Measurements from ENCODE around the gene TFAP2A.

Gene TFAP2A

DNA sequence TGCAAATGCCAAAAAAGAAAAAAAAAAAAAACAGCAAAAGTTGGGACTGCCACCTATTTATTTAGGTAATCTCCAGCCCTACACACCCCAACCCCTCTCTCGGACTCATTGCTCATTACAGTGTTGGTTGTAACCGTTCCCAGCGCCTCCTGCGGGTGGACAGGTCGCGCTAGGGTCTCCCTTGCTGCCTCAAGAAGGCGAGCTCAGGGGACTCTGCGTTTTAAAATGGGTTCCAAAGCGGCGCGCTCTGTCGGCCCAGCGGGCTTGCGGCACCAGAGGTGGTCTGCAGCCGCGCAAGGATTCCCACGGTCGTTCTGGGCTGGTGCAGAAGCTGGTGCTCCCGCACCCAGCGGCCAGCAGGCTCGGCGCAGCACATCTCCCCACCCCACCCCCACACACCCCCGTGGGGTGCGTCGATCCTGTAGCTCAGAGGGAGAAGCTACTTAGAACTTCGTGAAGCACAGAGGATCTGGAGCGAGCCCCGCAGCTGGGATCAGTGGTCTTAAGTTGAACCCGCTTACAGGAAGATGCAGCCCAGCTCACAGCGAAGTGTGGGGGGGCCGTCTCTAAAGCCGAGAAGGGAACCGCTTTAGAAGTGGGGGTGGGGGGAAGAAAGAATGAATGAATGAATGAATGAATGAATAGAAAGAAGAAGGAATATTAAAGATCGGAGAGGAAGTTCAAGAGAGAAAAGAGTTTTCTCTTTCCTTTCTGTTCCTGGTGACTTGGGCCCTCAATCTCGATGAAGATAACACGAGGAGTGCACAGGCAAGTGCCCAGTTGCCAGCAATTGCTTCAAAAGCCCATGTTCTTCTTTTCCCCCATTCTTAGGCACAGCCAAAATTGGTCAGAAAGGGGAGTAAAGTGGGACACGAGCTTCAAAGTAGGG is 780 bp downstream of the TFAP2A start:
- DNase-seq (ENCODE audit: extremely low read depth in 1 of 2, low read depth in 1 of 2) = no peak

DNA sequence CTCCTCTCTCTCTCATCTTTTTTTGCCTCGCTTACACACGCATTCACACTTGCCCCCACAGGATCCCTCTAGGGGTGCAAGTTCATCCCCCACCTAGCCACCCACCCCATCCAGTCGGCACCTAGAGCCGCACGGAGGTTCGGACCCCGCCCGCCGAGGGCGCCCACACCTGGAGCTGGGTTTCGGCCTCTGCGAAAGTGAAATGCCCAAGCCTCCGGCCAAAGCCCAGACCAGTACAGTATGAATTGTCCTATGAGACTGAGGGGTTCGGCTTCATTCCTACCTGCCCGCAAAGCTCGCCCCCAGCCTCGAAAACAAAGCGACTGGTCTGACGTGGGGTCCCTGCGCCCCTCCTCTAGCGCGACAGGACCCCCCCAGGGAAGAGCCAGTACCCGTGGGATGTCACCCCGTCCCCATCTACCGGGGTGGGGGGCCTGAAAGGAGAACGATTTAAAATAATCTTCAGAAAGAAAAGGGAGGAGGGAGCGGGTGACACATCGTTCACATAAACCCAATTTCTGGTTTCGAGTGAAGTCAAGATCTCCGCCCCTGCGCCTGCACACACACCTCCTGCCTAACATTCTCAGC is 1.5 kb downstream of the TFAP2A start:
- DNase-seq (ENCODE audit: extremely low read depth in 1 of 2, low read depth in 1 of 2) = no peak

DNA sequence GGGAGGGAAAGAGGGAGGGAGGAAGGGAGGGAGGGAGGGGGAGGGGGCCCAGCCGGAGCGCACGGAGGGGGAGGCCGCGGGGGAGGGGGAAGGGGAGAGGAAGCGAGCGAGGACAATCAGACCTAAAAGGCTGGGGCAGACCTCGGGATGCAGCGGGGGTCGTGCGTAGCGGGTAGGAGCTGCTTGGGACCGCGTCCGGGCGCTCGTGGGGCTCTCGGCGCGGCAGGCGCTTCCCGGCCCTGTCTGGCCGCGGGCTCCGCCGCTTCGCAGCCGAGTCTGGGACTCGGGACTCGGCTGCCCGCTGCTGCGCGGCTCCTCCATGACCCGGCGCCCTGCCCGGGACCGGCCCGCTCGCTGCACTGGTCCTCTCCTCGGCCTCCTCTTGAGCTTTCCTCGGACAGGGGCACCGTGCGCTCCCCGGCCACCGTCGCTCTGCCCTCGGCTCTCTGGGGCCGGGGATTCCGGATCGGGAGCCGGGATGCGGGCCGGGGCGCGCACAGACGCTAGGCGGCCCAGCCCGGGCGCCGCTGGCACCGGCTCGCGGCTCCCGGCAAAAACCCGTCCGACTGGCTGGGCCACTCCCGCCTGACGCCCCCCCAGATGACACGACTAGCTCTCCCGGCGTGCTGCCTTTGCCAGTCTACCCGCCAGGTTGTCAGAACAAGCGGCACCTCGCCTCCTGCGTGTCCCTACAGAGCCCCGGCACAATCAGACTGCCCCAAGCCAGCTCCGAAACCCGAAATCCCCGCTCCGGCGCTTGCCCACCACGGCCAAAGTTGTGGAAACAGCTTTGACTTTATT is 2.2 kb downstream of the TFAP2A start:
- no peak for DNase-seq (ENCODE audit: extremely low read depth in 1 of 2, low read depth in 1 of 2)

DNA sequence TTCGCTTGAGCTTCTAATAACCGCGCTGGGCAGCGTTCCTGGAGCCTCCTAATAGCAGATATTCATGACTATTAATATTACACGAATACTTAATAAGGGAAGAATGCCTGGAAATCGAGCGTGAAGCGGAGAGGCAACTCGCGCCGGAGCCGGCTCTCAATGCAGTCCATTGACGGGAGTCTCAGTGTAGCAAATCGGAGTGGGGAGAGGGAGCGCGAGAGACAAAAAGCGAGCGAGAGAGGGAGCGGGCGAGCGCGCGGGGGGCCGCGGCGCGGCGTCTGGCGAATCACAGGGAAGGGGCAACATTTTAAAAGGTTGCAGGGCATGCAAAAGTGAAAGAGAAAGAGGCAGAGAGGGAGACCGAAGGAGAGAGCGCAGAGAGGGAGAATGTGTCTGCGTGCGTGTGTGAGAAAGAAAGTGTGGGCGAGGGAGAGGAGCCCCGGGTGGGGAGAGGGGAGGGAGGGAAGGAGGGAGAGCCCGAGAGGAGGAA is 2.9 kb downstream of the TFAP2A start:
- no peak for DNase-seq (ENCODE audit: extremely low read depth in 1 of 2, low read depth in 1 of 2)

DNA sequence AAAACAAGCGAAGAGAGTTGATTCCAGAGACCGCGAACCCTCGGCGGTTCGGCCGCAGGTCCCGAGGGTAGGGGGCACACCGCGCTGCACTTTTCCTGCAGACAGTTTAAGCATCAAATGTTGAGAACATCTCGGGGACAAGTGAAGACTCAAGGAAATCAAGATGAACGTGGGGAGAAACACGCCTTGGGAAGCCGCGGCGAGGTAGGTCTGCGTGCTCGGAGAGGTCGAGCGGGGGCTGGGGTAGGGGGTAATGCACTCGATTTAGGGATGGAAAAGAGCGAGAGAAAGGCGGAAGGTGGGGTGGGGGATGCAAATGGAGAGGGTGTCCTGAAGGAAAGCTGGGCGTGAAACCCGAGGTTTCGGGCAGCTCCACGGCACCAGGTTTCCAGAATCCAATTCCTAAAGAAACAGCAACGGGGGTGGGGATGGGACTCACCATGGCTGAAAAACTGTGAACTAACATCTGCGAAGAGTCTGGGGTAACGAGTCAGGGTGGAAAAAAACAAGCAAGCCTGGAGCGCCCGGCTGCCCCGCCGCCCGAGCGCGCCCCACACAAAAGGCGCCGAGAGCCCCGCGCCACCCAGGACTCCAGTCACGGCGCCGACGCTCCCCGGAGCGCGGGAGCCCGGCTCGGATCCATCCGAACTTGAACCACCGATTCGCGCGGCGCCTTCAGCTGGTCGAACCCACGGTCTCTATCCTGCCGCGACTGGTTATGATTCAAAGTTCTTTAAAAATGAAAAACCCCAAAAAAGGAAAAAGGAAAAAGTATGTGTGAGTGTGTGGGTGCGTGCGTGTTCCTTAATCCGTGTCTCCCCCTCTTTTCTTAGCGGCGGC is 3.5 kb downstream of the TFAP2A start:
- DNase-seq (ENCODE audit: extremely low read depth in 1 of 2, low read depth in 1 of 2) = no peak

DNA sequence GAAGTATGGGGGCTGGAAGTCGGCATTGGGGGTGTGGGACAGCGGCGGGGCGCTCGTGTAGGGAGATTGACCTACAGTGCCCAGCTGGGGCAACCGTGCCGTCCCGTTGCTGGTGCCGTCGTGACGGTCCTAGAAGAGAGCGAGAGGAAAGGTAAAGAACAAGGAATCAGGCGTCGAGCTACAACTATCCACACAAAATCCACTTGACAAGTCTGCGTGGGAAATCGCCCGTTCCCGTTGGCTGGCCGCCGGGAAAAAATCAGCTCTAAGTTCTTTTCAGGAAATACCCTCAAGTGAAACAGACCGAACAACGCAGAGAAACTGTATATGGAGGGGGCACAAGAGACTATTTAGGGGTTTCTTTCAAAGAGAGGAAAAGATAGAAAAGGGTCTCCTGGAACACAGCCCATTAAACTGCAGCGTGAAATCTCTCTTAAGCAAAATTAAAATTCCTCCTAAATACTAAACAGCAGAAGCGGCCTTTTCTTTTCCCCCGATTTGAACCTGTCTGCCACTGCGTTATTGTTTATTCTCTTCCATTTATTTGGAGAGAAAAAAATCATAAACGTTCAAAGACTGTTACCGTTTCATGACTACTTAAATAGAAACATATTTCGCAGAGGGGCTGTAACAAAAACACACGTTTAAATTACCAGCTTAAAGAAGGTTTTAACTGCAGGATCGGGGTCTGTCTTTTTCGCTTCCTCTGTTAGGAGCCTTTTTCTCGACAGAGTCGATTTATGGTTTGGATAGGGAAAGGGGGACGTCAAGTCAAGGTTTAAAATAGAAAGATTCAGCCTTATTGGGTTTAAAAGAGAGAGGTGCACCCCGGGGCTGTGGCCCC is 4.4 kb downstream of the TFAP2A start:
- DNase-seq (ENCODE audit: extremely low read depth in 1 of 2, low read depth in 1 of 2) = no peak

DNA sequence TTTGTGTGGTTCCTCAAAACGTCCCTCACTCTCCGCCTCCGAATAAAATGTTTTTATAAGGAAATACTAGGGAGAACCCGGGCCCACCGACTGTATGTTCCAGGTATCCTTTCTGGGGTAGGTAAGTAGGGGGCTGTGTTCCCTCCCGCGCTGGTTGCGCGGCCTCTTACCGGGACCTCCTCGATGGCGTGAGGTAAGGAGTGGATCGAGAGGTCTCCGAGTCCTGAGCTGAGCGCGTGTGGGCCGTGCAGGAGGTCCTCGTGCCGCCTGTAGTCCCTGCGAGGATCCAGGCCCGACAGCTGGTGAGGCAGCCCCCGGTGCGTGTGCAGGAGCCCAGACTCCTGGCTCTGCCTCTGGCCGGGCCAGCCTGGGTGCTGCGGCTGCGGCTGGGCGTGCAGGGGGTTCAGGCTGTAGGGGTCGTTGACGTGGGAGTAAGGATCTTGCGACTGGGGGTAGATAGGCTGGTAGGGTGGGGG is 5.1 kb downstream of the TFAP2A start:
- DNase-seq (ENCODE audit: extremely low read depth in 1 of 2, low read depth in 1 of 2) = no peak

DNA sequence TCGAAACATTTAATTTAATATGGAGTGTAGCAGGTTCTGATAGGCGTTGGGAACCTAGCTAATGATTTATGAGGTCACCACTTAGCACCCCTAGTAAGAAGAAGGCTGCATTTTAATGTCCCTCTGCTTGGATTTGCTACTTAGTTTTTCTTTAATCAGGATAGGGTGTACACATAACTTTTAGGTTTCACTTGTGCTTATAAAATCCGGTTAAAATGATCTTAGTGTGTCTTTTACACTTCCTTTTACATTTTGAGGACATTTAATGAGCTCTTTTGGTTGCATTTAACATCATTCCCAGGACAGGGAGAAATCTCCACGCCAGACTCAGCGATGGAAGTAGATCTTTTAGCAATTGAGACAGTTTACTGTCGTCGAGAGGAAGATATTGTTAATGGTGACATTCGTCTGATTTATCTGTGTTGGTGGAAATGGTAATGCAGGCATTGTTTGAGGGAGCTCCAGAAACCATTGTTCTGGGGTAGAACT is 5.6 kb downstream of the TFAP2A start:
- DNase-seq (ENCODE audit: extremely low read depth in 1 of 2, low read depth in 1 of 2) = no peak

DNA sequence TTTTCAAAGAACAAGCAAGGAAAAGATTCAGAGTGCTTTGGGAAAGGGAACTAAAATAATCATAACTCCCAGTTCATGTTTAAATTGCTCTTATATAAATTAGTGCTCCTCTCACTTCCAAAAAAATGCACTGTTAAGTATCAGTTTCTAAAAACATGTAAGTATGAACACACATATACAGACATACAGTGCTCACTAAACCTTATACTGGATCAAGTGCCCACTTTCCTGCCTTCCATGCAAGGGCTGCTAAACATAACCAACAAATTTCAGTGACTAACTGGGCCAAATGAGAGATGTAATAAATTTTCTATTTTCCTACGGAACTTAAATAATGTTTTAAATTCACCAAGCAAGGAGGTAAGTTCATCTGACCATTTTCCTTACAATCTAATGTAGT is 6.4 kb downstream of the TFAP2A start:
- DNase-seq (ENCODE audit: extremely low read depth in 1 of 2, low read depth in 1 of 2) = no peak

DNA sequence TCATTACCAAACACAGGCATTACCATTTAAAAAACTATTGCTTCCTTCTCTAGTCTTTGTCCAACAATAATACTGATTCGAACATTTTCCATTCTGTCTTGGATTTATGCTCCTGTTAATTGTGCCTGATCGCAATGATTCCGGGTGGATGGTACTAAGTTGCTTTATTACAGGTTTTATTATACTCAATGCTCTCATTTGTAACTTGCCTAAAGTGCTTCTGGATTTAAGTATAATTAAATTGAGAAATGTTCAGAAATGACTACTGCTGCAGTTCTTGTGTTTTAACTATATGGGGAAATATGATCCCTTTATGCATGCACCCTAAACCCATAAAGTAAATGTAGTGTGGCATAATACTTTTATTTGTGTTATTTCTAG is 7.2 kb downstream of the TFAP2A start:
- no peak for DNase-seq (ENCODE audit: extremely low read depth in 1 of 2, low read depth in 1 of 2)

DNA sequence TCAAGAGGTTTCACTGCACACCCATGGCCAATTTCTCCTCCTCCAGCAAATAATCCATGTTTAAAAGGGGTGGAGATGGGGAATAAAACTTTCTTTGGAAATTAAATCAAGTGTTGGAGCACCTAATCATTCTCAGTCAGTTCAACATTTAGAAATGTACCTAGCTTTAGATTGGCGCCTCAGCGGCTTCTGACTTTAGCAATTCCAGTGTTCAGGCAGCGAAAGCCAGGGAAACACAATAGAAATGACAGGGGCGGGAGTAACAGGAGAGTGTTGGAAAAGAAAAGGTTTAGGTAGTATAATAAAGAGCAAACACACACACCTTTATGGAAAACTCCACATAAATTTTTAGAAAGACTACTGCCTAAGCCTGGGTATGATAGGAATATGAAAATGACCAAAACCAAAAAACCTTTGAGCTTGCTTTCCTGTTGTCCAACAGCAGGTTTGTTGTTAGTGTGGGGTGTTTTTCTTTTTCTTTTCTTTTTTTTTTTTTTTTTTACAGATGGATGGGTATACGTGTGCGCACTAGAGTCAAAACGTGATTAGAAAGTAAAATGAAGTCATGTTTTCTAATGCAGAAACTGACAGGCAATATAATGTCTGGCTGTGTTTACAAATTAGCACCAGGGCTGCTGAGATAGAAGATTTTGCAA is 7.7 kb downstream of the TFAP2A start:
- no peak for DNase-seq (ENCODE audit: extremely low read depth in 1 of 2, low read depth in 1 of 2)

DNA sequence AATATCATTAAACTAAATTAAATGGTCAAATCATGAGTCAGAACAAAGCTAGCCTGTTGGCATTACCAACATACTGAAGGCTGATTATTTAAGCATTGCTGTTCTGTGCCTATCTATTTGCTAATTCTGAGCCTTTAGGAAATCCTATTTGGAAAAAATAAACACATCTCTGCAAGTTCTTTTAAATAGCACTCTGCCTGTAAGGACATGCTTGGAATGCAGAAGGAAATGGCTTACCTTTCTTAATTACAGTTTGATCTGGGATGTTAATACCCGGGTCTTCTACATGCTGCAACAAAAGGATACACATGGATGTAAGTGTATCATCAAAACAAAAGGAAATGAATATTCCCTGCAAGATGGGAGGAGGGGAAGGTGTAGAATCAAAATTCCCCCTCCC is 8.3 kb downstream of the TFAP2A start:
- no peak for DNase-seq (ENCODE audit: extremely low read depth in 1 of 2, low read depth in 1 of 2)

DNA sequence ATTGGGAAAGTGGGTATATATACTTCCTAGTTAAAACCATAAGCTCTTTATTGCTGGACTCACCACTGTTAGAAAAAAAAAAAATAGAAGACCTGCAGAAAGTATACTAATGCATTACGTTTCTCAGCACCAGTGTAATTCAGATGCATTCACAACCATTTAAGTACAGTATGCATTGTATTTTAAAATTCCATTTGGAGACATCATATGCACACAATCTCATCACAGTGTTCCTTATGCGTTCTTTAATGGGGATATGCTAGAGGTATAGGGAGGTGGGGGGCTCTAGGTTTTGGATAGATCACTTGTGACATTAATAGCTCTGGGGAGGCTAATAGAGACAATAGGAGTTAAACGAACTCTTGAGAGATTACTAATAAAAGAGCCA is 9.4 kb downstream of the TFAP2A start:
- DNase-seq (ENCODE audit: extremely low read depth in 1 of 2, low read depth in 1 of 2) = no peak

DNA sequence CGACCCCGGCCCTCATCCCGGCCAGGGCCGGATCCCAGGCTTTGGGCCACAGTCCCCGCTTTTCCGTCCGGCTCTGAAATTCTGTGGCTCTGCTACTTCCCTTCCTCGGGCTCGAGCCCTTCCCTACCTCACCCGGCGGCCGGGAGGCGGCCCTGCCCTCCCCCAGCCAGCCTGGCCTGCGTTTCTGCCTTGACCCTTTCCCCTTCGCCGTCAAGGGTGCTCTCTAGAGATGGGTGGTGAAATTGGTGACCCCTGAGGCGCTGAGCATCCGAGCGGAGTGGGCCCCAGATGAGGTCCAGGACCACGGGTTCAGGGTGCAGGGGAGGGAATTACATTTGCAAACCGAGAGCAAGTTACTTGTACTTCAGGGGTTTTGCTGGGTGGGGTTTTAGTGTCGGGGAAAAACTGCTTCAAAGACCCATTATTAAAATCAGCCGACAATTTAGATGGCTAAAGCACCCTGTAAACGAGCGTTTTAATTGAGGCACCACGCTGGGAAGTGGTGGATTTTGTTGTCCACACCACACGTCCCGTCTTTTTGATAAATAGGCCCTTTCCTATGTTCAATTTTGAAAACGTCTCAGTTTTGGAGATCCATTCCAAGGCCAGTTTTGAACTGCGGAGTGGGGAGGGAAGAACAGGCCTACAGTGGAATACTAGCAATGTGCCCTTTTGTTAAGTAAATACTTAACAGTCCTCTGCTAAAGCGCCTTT is 9.9 kb downstream of the TFAP2A start:
- DNase-seq (ENCODE audit: extremely low read depth in 1 of 2, low read depth in 1 of 2) = no peak

DNA sequence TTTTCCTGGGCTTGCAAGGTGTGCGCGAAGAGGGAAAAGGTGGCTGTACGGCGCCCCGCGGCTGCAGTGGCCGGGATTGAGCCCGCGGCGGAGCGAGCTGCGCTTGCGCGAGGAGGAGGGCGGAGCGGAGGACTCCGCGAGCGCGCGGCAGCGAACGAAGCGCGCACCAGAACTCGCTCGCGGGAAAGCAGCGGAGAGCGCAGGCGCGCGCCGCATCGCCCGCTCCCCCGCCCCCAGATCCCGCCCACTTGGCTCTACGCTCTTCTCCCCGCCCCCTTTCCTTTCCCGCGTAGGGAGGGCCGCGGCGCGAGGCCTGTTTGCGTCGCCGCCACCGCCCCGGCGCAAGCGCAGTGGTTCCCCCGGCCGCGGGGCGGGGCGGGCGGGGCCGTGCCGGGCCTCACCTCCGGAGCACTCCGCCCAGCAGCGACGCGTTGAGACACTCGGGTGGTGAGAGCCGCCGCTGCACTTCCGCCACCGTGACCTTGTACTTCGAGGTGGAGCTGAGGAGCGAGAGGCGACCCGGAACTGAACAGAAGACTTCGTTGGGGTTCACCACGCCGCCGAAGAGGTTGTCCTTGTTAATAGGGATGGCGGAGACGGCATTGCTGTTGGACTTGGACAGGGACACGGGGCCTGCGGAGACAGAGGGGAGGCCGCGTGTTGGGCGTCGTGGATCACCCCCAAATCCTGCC is 10.6 kb downstream of the TFAP2A start:
- DNase-seq (ENCODE audit: extremely low read depth in 1 of 2, low read depth in 1 of 2) = peak; percentile 37 to 63

DNA sequence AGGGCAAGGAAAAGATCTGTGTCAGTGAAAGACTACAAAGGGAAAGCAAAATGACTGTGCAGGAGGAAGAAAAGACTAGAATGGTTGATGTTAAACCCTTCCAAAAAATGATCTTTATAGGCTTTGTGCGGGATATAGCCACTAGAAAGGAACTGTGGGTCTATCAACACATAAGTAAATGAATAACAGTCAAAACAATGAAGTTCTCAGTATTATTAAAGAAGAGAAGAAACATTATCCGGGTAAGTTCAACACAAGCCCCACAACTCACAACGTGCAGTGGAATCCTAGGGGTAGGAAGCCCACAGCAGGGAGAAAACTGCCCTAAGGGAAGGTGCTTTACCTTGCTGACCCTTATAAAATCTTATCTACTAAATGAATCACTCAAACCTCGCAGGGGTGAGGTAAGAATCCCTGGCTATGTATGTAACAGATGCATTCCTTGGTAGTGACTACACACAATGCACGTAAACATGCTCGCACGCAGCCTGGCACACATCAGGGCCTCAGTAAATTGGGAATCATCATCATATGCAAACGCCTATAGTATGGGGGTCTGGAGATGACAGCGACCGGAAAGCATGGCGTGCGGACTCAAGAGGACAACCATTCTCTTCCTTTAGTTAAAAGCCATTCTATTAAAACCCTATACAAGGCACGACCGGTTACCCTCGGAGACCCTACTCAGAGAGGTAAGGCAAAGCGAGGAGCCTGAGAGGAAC is 11.3 kb downstream of the TFAP2A start:
- DNase-seq (ENCODE audit: extremely low read depth in 1 of 2, low read depth in 1 of 2) = no peak

DNA sequence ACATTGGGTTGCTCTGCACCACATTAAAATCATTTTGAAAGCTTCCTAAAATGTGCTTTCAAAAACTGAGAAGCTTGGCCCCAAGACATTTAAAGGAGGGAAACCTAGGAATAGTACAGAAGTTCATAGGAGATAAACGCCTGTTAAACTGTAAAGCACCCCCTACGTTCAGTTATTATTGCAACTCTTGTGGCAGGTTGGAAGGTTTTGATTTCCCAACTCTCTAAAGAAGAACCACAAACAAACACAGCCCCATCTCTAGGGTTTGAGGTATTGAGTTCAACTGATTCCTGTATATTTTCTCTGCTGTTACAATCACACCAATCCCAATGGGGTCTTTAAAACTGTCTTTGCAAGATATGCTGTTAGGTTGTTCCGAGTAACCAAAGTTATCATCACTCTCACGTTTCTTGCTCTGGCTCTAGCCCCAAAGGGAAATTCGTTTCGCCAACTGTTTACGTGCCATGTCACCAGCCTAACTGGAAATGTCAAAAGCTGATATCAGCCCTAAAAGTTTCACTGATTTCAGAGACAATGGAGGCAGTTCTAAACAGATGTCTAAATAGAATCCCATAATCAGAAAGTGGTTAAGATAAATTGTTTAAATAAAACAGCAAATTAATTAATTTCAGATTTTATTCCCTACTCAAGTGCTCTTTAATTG is 12.1 kb downstream of the TFAP2A start:
- DNase-seq (ENCODE audit: extremely low read depth in 1 of 2, low read depth in 1 of 2) = no peak
